GM21381 (cell line): ENCODE results near the gene FOXO1.

Source experiments
- ATAC-seq: cut with Tn5 transposase; IDR thresholded peaks from one replicate; pipeline ENCODE4 v1.9.1; 2021; ENCODE audit warnings: mild to moderate bottlenecking, moderate library complexity; ENCODE audit not compliant: unreplicated experiment

The FOXO1 gene

GRCh38 chr13:40582531-40582930, 83.9 kb downstream of the FOXO1 start:
- no peak for ATAC-seq

- no peak for ATAC-seq
These were observed 85.2 kb downstream of the FOXO1 start for GRCh38 chr13:40581277-40581579.

GRCh38 chr13:40580566-40581276, 85.7 kb downstream of the FOXO1 start:
- no peak for ATAC-seq

GRCh38 chr13:40579535-40579934, 86.9 kb downstream of the FOXO1 start:
- no peak for ATAC-seq

GRCh38 chr13:40578055-40578454, 88.4 kb downstream of the FOXO1 start:
- ATAC-seq = no peak

GRCh38 chr13:40576369-40576768, 90.1 kb downstream of the FOXO1 start:
- no peak for ATAC-seq

- no peak for ATAC-seq
These were observed 93.5 kb downstream of the FOXO1 start for GRCh38 chr13:40572961-40573360.

- ATAC-seq = no peak
These were observed 95.0 kb downstream of the FOXO1 start for GRCh38 chr13:40571338-40571963.

- no peak for ATAC-seq
These were observed 95.5 kb downstream of the FOXO1 start for GRCh38 chr13:40570930-40571329.

- no peak for ATAC-seq
These were observed 97.5 kb downstream of the FOXO1 start for GRCh38 chr13:40569024-40569350.

- no peak for ATAC-seq
These were observed 98.0 kb downstream of the FOXO1 start for GRCh38 chr13:40568246-40569023.

GRCh38 chr13:40566811-40567210, 99.6 kb downstream of the FOXO1 start:
- no peak for ATAC-seq

GRCh38 chr13:40565282-40566148, 100.9 kb downstream of the FOXO1 start:
- ATAC-seq = no peak

GRCh38 chr13:40564342-40565001, 102.0 kb downstream of the FOXO1 start:
- ATAC-seq = no peak

GRCh38 chr13:40563350-40564125, 102.9 kb downstream of the FOXO1 start:
- ATAC-seq = no peak

GRCh38 chr13:40562975-40563349, 103.5 kb downstream of the FOXO1 start:
- no peak for ATAC-seq

- ATAC-seq = no peak
These were observed 106.5 kb downstream of the FOXO1 start for GRCh38 chr13:40559915-40560314.

GRCh38 chr13:40558656-40559055, 107.8 kb downstream of the FOXO1 start:
- no peak for ATAC-seq

- ATAC-seq = no peak
These were observed 110.0 kb downstream of the FOXO1 start for GRCh38 chr13:40556453-40556852.

- no peak for ATAC-seq
These were observed 113.1 kb downstream of the FOXO1 start for GRCh38 chr13:40553356-40553755.
